ENCODE measurements around the gene GATAD1. TPM values are rescaled to one million over a fixed set of nuclear protein-coding genes. Genes with fewer than 3 reads are reported as not detected.

The GATAD1 gene
- total and polyA plus RNA-seq, 2 donors from 2014 or later = 17.5 to 35.8 TPM

GRCh38 chr7:92402920-92403759 is 44.1 kb upstream of the GATAD1 start:
- TF ChIP-seq, protein P1, sequence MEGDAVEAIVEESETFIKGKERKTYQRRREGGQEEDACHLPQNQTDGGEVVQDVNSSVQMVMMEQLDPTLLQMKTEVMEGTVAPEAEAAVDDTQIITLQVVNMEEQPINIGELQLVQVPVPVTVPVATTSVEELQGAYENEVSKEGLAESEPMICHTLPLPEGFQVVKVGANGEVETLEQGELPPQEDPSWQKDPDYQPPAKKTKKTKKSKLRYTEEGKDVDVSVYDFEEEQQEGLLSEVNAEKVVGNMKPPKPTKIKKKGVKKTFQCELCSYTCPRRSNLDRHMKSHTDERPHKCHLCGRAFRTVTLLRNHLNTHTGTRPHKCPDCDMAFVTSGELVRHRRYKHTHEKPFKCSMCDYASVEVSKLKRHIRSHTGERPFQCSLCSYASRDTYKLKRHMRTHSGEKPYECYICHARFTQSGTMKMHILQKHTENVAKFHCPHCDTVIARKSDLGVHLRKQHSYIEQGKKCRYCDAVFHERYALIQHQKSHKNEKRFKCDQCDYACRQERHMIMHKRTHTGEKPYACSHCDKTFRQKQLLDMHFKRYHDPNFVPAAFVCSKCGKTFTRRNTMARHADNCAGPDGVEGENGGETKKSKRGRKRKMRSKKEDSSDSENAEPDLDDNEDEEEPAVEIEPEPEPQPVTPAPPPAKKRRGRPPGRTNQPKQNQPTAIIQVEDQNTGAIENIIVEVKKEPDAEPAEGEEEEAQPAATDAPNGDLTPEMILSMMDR (IDR thresholded peaks at IDR 0.05; ENCODE audit: borderline replicate concordance, extremely low read depth, insufficient read depth) = no peak
- peak in 2 of 5 donors; percentile 17 for DNase-seq
- H3K4me3 ChIP-seq (ENCODE audit: low read length in 3 of 3) = no peak overlapping the region
- no peaks in the 10 kb centered on the region for H3K27me3 ChIP-seq (ENCODE audit: control insufficient read depth, insufficient read depth, low read length)
- no peak overlapping the region for H3K9ac ChIP-seq (ENCODE audit: low read length in 3 of 3)
- no peak for FAIRE-seq
- intact Hi-C loops (cut with DNase I) = no loop called here
- no peaks in the 10 kb centered on the region for H3K9me3 ChIP-seq (ENCODE audit: control insufficient read depth in 2 of 3, insufficient read depth in 1 of 3, low read length in 3 of 3)
- H3K36me3 ChIP-seq (ENCODE audit: control insufficient read depth in 2 of 3, insufficient read depth in 3 of 3, low read length in 3 of 3) = peaks cover 2 to 14% (median 13%) of the 10 kb centered on the region in 3 donors
- no peaks in the 10 kb centered on the region for H3K4me1 ChIP-seq (ENCODE audit: control insufficient read depth in 2 of 3, insufficient read depth in 2 of 3, low read depth in 1 of 3, low read length in 3 of 3)
- no peak overlapping the region for H3K27ac ChIP-seq (ENCODE audit: low read depth in 2 of 2, low read length in 2 of 2)

DNA sequence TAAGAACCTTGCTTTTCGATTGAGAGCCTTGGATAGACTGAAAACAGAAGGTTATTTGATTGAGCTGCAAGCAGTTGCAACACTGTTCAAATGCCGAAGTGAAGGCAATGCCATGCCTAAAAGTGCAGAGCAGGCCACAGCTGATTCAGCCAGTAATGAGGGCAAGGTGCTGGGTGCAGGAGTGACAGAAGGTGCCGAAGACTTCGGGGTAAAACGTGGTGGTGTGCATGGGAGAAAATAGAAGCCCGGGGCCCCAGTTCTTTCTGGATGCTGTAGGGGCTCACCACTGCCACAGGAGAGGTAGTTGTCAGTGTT is 43.6 kb upstream of the GATAD1 start:
- intact Hi-C loops (cut with DNase I) = no loop called here
- FAIRE-seq = no peak
- TF ChIP-seq, protein P1 (IDR thresholded peaks at IDR 0.05; ENCODE audit: borderline replicate concordance, extremely low read depth, insufficient read depth) = no peak
- Histone ChIP-seq H3K27ac (ENCODE audit: low read depth in 2 of 2, low read length in 2 of 2) (no peak overlapping the region), H3K36me3 (ENCODE audit: control insufficient read depth in 2 of 3, insufficient read depth in 3 of 3, low read length in 3 of 3) (peaks cover 2 to 9% (median 7%) of the 10 kb centered on the region in 3 donors), H3K4me3 (ENCODE audit: low read length in 3 of 3) (no peak overlapping the region), H3K9ac (ENCODE audit: low read length in 3 of 3) (no peak overlapping the region), H3K4me1 (ENCODE audit: control insufficient read depth in 2 of 3, insufficient read depth in 2 of 3, low read depth in 1 of 3, low read length in 3 of 3) (no peaks in the 10 kb centered on the region), H3K27me3 (ENCODE audit: control insufficient read depth, insufficient read depth, low read length) (no peaks in the 10 kb centered on the region), H3K9me3 (ENCODE audit: control insufficient read depth in 2 of 3, insufficient read depth in 1 of 3, low read length in 3 of 3) (no peaks in the 10 kb centered on the region)
- DNase-seq = no peak

DNA sequence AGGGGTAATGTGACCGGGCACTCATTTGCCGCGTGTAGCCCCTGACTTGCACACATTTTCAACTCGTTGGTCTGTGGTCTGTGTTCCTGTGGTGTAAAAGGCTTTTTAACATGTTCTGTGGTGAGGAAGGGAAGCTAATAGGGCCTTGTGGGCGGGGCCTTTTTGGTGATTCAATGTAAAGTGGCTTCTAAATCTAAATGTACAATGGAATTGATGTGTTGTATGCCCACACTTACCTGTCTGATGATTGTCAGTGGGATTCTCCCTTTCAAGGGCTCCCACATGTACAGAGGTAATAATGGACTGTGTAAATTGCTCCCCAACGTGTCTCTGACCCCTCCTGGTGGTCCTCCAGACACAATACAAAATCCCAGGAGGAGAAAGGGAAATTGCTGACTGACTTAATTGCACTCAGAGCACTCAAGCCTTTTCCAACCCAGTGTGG is 43.1 kb upstream of the GATAD1 start:
- Histone ChIP-seq H3K9me3 (ENCODE audit: control insufficient read depth in 2 of 3, insufficient read depth in 1 of 3, low read length in 3 of 3) (no peaks in the 10 kb centered on the region), H3K27me3 (ENCODE audit: control insufficient read depth, insufficient read depth, low read length) (no peaks in the 10 kb centered on the region), H3K4me1 (ENCODE audit: control insufficient read depth in 2 of 3, insufficient read depth in 2 of 3, low read depth in 1 of 3, low read length in 3 of 3) (no peaks in the 10 kb centered on the region), H3K36me3 (ENCODE audit: control insufficient read depth in 2 of 3, insufficient read depth in 3 of 3, low read length in 3 of 3) (peaks cover 2 to 5% (median 4%) of the 10 kb centered on the region in 3 donors), H3K4me3 (ENCODE audit: low read length in 3 of 3) (no peak overlapping the region), H3K9ac (ENCODE audit: low read length in 3 of 3) (no peak overlapping the region), H3K27ac (ENCODE audit: low read depth in 2 of 2, low read length in 2 of 2) (no peak overlapping the region)
- FAIRE-seq = no peak
- DNase-seq = peak in 1 of 5 donors; percentile 7
- TF ChIP-seq, protein P1 (IDR thresholded peaks at IDR 0.05; ENCODE audit: borderline replicate concordance, extremely low read depth, insufficient read depth) = no peak
- intact Hi-C loops (cut with DNase I) = no loop called here

All from kidney (tissue), 14 donors.